GM12878 (cell line): ENCODE measurements around the gene HDAC7. TPM values are rescaled to one million over a fixed set of nuclear protein-coding genes. Genes with fewer than 3 reads are reported as not detected.

ENCODE experiments used
- ATAC-seq: fragments of 200-7000 bp; cut with Tn5 transposase; 3 replicates; pipeline ENCODE4 v1.9.1; 2020; ENCODE audit warnings: mild to moderate bottlenecking, moderate library complexity
- BruUV-seq: library from RNA; stranded (reverse); fragments of 400-500 nt; replicated peaks from 2 replicates; lab custom pipeline; 2021; lab: Mats Ljungman, UMichigan
- CTCF ChIA-PET: fragments of 300-600 bp; sonication (Branson Sonifier 250); formaldehyde crosslinking; extraction: SDS; loops from one replicate; lab custom pipeline; 2021; ENCODE audit warnings: inconsistent platforms; lab: Yijun Ruan, JAX
- POLR2A ChIA-PET: fragments of 350-600 bp; formaldehyde crosslinking; extraction: SDS; loops from one replicate; lab custom pipeline; 2021; ENCODE audit warnings: inconsistent platforms; lab: Charles Lee
- RAD21 ChIA-PET: fragments of 300-600 bp; sonication (Branson Sonifier 250); formaldehyde crosslinking; loops from one replicate; lab custom pipeline; 2023; ENCODE audit warnings: antibody characterized with exemption; ENCODE audit not compliant: unreplicated experiment; lab: Charles Lee
- SMC1A ChIA-PET: fragments of 300-600 bp; sonication (Branson Sonifier 250); formaldehyde crosslinking; loops from one replicate; lab custom pipeline; 2023; ENCODE audit not compliant: unreplicated experiment, uncharacterized antibody; lab: Charles Lee
- DNase-seq: peaks from one replicate; pipeline ENCODE4 v3.0.0-alpha.2; 2011; ENCODE audit warnings: low read depth, low spot score
- FAIRE-seq: peaks from 3 replicates; lab custom pipeline; 2011; peaks lifted over from hg19 to GRCh38; lab: Jason Lieb, UNC
- H2AFZ ChIP-seq: 2 replicates; pipeline ENCODE4 v1.6.0; 2011; ENCODE audit warnings: low read depth, low read length, control low read depth; ENCODE audit not compliant: control insufficient read depth
- H3K27ac ChIP-seq: 2 replicates; pipeline ENCODE4 v1.5.1; 2011; ENCODE audit warnings: control low read depth; ENCODE audit not compliant: control insufficient read depth, insufficient read depth
- H3K27me3 ChIP-seq, 2 experiments: replicated peaks in 1 of 2; 2 replicates each; pipeline versions ENCODE4 v1.6.0 to v1.6.1; 2011; ENCODE audit warnings: low read length in 1 of 2; ENCODE audit not compliant: control insufficient read depth in 2 of 2, insufficient read depth in 2 of 2
- H3K36me3 ChIP-seq, 2 experiments: 2 replicates each; pipeline ENCODE4 v1.5.1; 2011; ENCODE audit warnings: low read length in 1 of 2; ENCODE audit not compliant: control insufficient read depth in 2 of 2, insufficient read depth in 2 of 2
- H3K4me1 ChIP-seq: 2 replicates; pipeline ENCODE4 v1.6.1; 2011; ENCODE audit warnings: mild to moderate bottlenecking, low read length, moderate library complexity, mixed read lengths; ENCODE audit not compliant: control insufficient read depth, insufficient read depth
- H3K4me2 ChIP-seq: 2 replicates; pipeline ENCODE4 v1.6.0; 2011; ENCODE audit warnings: control low read depth; ENCODE audit not compliant: control insufficient read depth, insufficient read depth
- H3K4me3 ChIP-seq: fragments of 200-600 bp; sonication (generic); 2 replicates; pipeline ENCODE4 v1.5.1; 2016
- H3K79me2 ChIP-seq: 2 replicates; pipeline ENCODE4 v1.6.0; 2011; ENCODE audit warnings: low read length; ENCODE audit not compliant: control insufficient read depth, insufficient read depth
- H3K9ac ChIP-seq: 2 replicates; pipeline ENCODE4 v1.8.0; 2011; ENCODE audit warnings: low read length, control low read depth, mixed read lengths; ENCODE audit not compliant: control insufficient read depth, insufficient read depth
- H3K9me3 ChIP-seq: replicated peaks from 3 replicates; pipeline ENCODE4 v1.5.1; 2011; ENCODE audit warnings: mild to moderate bottlenecking, low read length; ENCODE audit not compliant: control insufficient read depth, insufficient read depth
- H4K20me1 ChIP-seq: 2 replicates; pipeline ENCODE4 v1.6.0; 2011; ENCODE audit not compliant: control insufficient read depth, insufficient read depth
- CHD4 ChIP-seq: fragments of 200-600 bp; sonication (generic); IDR thresholded peaks from 2 replicates; pipeline ENCODE4 v1.6.1; 2016; ENCODE audit warnings: mild to moderate bottlenecking
- EZH2 ChIP-seq: IDR thresholded peaks from 2 replicates; pipeline ENCODE4 v1.6.1; 2012; ENCODE audit warnings: low read depth, mild to moderate bottlenecking, control low read depth, inconsistent platforms, low read length, borderline replicate concordance; ENCODE audit not compliant: control insufficient read depth
- IKZF2 ChIP-seq, 2 experiments: fragments of 450-650 bp; IDR thresholded peaks; 2 replicates each; pipeline ENCODE4 v1.6.1; 2017; ENCODE audit warnings: mild to moderate bottlenecking in 2 of 2, moderate library complexity in 2 of 2
- IRF5 ChIP-seq: fragments of 450-650 bp; IDR thresholded peaks from 2 replicates; pipeline ENCODE4 v1.6.1; 2017; ENCODE audit warnings: borderline replicate concordance
- JUNB ChIP-seq: IDR thresholded peaks from 2 replicates; pipeline ENCODE4 v1.6.1; 2016; ENCODE audit warnings: antibody characterized with exemption, mild to moderate bottlenecking
- KAT2A ChIP-seq: conservative IDR thresholded peaks from 2 replicates; pipeline ENCODE4 v1.6.1; 2011; ENCODE audit warnings: low read depth, low read length; ENCODE audit not compliant: control insufficient read depth
- NFYA ChIP-seq: IDR thresholded peaks from 2 replicates; pipeline ENCODE4 v1.6.1; 2011; ENCODE audit warnings: low read depth, mild to moderate bottlenecking, low read length, improper control_type of control experiment, borderline replicate concordance
- POLR2AphosphoS2 ChIP-seq: IDR thresholded peaks from 2 replicates; pipeline ENCODE4 v1.6.1; 2011; ENCODE audit warnings: low read depth, mild to moderate bottlenecking, low read length, improper control_type of control experiment, moderate library complexity
- PRDM15 ChIP-seq: fragments of 450-650 bp; formaldehyde crosslinking; IDR thresholded peaks from 2 replicates; pipeline ENCODE4 v1.4.0; 2020; ENCODE audit warnings: mild to moderate bottlenecking, moderate library complexity
- YBX1 ChIP-seq: fragments of 450-650 bp; IDR thresholded peaks from 2 replicates; pipeline ENCODE4 v1.6.1; 2016; ENCODE audit warnings: antibody characterized with exemption
- ZBTB4 ChIP-seq: fragments of 450-650 bp; formaldehyde crosslinking; IDR thresholded peaks from 2 replicates; pipeline ENCODE4 v1.4.0; 2022; ENCODE audit warnings: mild to moderate bottlenecking, moderate library complexity
- ZNF384 ChIP-seq: IDR thresholded peaks from 2 replicates; pipeline ENCODE4 v1.6.1; 2012; ENCODE audit warnings: low read depth, mild to moderate bottlenecking, low read length, improper control_type of control experiment, borderline replicate concordance
- WGBS: methylation state at CpG from one replicate; pipeline ENCODE4 v1.1.6; 2016; ENCODE audit warnings: low lambda C conversion rate; ENCODE audit not compliant: insufficient replicate concordance, insufficient coverage; ENCODE audit errors: missing lambda C conversion rate; 5-methylcytosine and 5-hydroxymethylcytosine counted together
- in situ Hi-C: fragments of 300-500 bp; cut with MboI; formaldehyde crosslinking; loops from 9 replicates; pipeline ENCODE4 v1.14.3; 2018; ENCODE audit warnings: mixed read lengths
- intact Hi-C: fragments of 100-400 bp; cut with micrococcal nuclease; formaldehyde crosslinking; loops from one replicate; pipeline ENCODE4 v1.14.2; 2022; ENCODE audit not compliant: unreplicated experiment
- polyA plus RNA-seq, 11 experiments: library from polyadenylated mRNA; depleted of rRNA in 4 of 11; unstranded in 6 of 11; stranded (reverse) in 5 of 11; fragments of >200 nt; fragmentation: Nextera tagmentation in 4 of 11; fragmentation: Illumina TruSeq in 1 of 11; extraction: Ambion mirVana in 4 of 11; extraction: Trizol in 1 of 11; gene quantifications; 1 replicate in 1 of 11; 2 replicates in 10 of 11; pipeline versions ENCODE4 v1.2.1 to v1.2.3, GENCODE V29; 2011 to 2016; ENCODE audit warnings: inconsistent platforms in 2 of 11, missing spikeins in 2 of 11, low read depth in 1 of 11
- total RNA-seq, 4 experiments: library from RNA; depleted of rRNA in 3 of 4; stranded (reverse); fragments of >200 nt in 3 of 4; fragmentation: Illumina TruSeq in 1 of 4; extraction: Trizol in 1 of 4; gene quantifications; 2 replicates each; pipeline versions ENCODE4 v1.2.1 to v1.2.3, GENCODE V29; 2013 to 2021

HDAC7 gene
- total and polyA plus RNA-seq, 10 of the 15 experiments (the other 5 are each of a cell fraction or from before 2014, with no cell fraction given), result 0.47 to 18.3 (median 5.4) TPM

- TF ChIP-seq ZBTB4 (CRISPR knock-in tag) (no peak), IKZF2 (IDR thresholded peaks at IDR 0.05) (no peak), YBX1 (no peak), ZNF384 (no peak), EZH2 (no peak)
- TF ChIP-seq, all 136 proteins: peak for 0
Measured at GRCh38 chr12:47851303-47851952, 31.7 kb upstream of the HDAC7 start (continued).

GRCh38 chr12:47850153-47851084, 30.7 kb upstream of the HDAC7 start:
- in situ Hi-C loops, result no loop called here
- WGBS, result 56% methylated on average over 12 of the region's 12 CpGs
- H3K4me3 ChIP-seq, result no peak overlapping the region
- ChIA-PET RAD21 (no interaction called here), CTCF (interaction anchor here (2.2 kb wide), 1 partner anchor 12 kb away, joined by 6 read pairs; no protein-coding TSS in a partner anchor), SMC1A (interaction anchor here (0.6 kb wide), 1 partner anchor 163 kb away, joined by 3 read pairs; no protein-coding TSS in a partner anchor), POLR2A (interaction anchor here (0.5 kb wide), 1 partner anchor 903 kb away, joined by 6 read pairs; no protein-coding TSS in a partner anchor)
- H3K36me3 ChIP-seq, result no peaks in the 10 kb centered on the region
- no peaks in the 10 kb centered on the region for H3K9me3 ChIP-seq
- FAIRE-seq (no peak), ATAC-seq (no peak), DNase-seq (no peak)
- no peak overlapping the region for H3K9ac ChIP-seq
- no TSS peak for BruUV-seq
- intact Hi-C loops, result no loop called here
- H3K27ac ChIP-seq, result no peak overlapping the region
- H3K79me2 ChIP-seq, result no peaks in the 10 kb centered on the region
- H3K27me3 ChIP-seq, result no peaks in the 10 kb centered on the region
- no peak overlapping the region for H3K4me2 ChIP-seq
- H2AFZ ChIP-seq, result no peak overlapping the region
- H4K20me1 ChIP-seq, result no peaks in the 10 kb centered on the region
- H3K4me1 ChIP-seq, result no peaks in the 10 kb centered on the region
- TF ChIP-seq JUNB, result no peak
- TF ChIP-seq POLR2AphosphoS2, result no peak
- no peak for TF ChIP-seq NFYA
- TF ChIP-seq CHD4, result no peak
- no peak for TF ChIP-seq PRDM15 (CRISPR knock-in tag)
- TF ChIP-seq IRF5, result no peak
- TF ChIP-seq KAT2A, result no peak
